Mucosa of descending colon (tissue), 3 donors: Measurements from ENCODE around the gene ESRP2. TPM values are rescaled to one million over a fixed set of nuclear protein-coding genes. Genes with fewer than 3 reads are reported as not detected.

ENCODE experiments used
- ATAC-seq: fragments of 200-7000 bp; cut with Tn5 transposase; one replicate; pipeline ENCODE4 v1.9.1; 2020; ENCODE audit warnings: mild to moderate bottlenecking, moderate library complexity
- DNase-seq, 3 donors: peaks; one replicate each; pipeline ENCODE4 v3.0.0-alpha.2; 2020
- H3K36me3 ChIP-seq: fragments of 200-600 bp; one replicate; pipeline ENCODE4 v1.8.0; 2021; ENCODE audit warnings: low read depth, mild to moderate bottlenecking
- H3K4me1 ChIP-seq: fragments of 200-600 bp; one replicate; pipeline ENCODE4 v1.8.0; 2021; ENCODE audit warnings: low read depth, mild to moderate bottlenecking
- H3K4me3 ChIP-seq: fragments of 200-600 bp; one replicate; pipeline ENCODE4 v1.8.0; 2021; ENCODE audit warnings: mild to moderate bottlenecking
- H3K9me3 ChIP-seq: fragments of 200-600 bp; one replicate; pipeline ENCODE4 v1.8.0; 2021; ENCODE audit warnings: mild to moderate bottlenecking
- CTCF ChIP-seq: fragments of 200-600 bp; IDR thresholded peaks from one replicate; pipeline ENCODE4 v1.8.0; 2022; ENCODE audit warnings: antibody characterized with exemption, mild to moderate bottlenecking
- intact Hi-C, 2 donors: fragments of 100-400 bp; cut with DNase I in 1 of 2; cut with micrococcal nuclease in 1 of 2; formaldehyde crosslinking; loops; one replicate each; pipeline versions ENCODE4 v1.11.0 to v1.11.1; 2022; cut with DNase I, micrococcal nuclease
- total RNA-seq, 3 donors: library from RNA; stranded (reverse); fragmentation: NEBNext Ultra II Directional in 2 of 3; extraction: Animal tissue kit (Norgen Biotek cat#: 25700) in 2 of 3; gene quantifications; one replicate each; pipeline versions ENCODE4 v1.2.1 to v1.2.4, GENCODE V29; 2021 to 2023
- donor health status: DM: no; HTN: no; CAD: no; lungs with moderate emphysema.
- donor health status: DM: no; HTN: no; CAD: no.
- donor health status: DM: no; HTN: yes; CAD: no.

The ESRP2 gene
- total RNA-seq, 3 donors from 2014 or later: 46.6 to 125 (median 94.5) TPM

- Histone ChIP-seq H3K36me3 (no peaks in the 10 kb centered on the region), H3K4me3 (no peak overlapping the region), H3K9me3 (no peaks in the 10 kb centered on the region), H3K4me1 (peaks cover 45% of the 10 kb centered on the region)
- TF ChIP-seq CTCF: no peak
- DNase-seq (no peak), ATAC-seq (no peak)
- intact Hi-C loops: no loop called here
Observed at GRCh38 chr16:68269793-68270192, 33.9 kb upstream of the ESRP2 start.

GRCh38 chr16:68267612-68268405 is 31.9 kb upstream of the ESRP2 start:
- no peaks in the 10 kb centered on the region for H3K36me3 ChIP-seq
- intact Hi-C loops: no loop called here

GRCh38 chr16:68265078-68265920 is 29.4 kb upstream of the ESRP2 start:
- peaks cover 36% of the 10 kb centered on the region for H3K4me1 ChIP-seq
- TF ChIP-seq CTCF: no peak

More at GRCh38 chr16:68267612-68268405, 31.9 kb upstream of the ESRP2 start:
- no peak for TF ChIP-seq CTCF
- Histone ChIP-seq H3K9me3 (no peaks in the 10 kb centered on the region), H3K4me3 (no peak overlapping the region), H3K4me1 (peaks cover 42% of the 10 kb centered on the region)
- peak in 1 of 3 donors; percentile 57 for DNase-seq
- ATAC-seq: no peak

GRCh38 chr16:68264128-68265077 is 28.5 kb upstream of the ESRP2 start, which contains the start of gene SLC7A6:
Gene SLC7A6, plus strand, starts transcription at chr16:68264526. Its CDS starts 10,201 bp downstream, at chr16:68274727.
- Histone ChIP-seq H3K4me1 (peaks cover 36% of the 10 kb centered on the region), H3K36me3 (no peaks in the 10 kb centered on the region), H3K4me3 (peak within 1 kb of the TSS; percentile 64), H3K9me3 (no peaks in the 10 kb centered on the region)
- intact Hi-C loops: loop anchor here in 1 of 2 donors (5.0 kb wide), 1 partner anchor 63 kb away; no protein-coding TSS in a partner anchor
- peak; percentile 78 for TF ChIP-seq CTCF
- DNase-seq (peak; percentile 81 to 88 (median 87)), ATAC-seq (peak; percentile 79)

More at GRCh38 chr16:68265078-68265920, 29.4 kb upstream of the ESRP2 start:
- Histone ChIP-seq H3K36me3 (no peaks in the 10 kb centered on the region), H3K4me3 (peak overlapping the region; percentile 64), H3K9me3 (no peaks in the 10 kb centered on the region)
- intact Hi-C loops: no loop called here
- peak; percentile 69 for ATAC-seq
- peak; percentile 76 to 82 (median 81) for DNase-seq
